Stimulated activated CD4-positive, alpha-beta T cell treated with anti-CD3 and anti-CD28 coated beads, Interleukin-4, amount 100 ng/mL, for 48 hours (primary cell): ENCODE measurements around the gene MYL1.

Experiments
- DNase-seq, 2 donors: peaks; one replicate each; pipeline ENCODE4 v3.0.0-alpha.2; 2020; ENCODE audit warnings: low read depth in 2 of 2

Gene MYL1

DNA sequence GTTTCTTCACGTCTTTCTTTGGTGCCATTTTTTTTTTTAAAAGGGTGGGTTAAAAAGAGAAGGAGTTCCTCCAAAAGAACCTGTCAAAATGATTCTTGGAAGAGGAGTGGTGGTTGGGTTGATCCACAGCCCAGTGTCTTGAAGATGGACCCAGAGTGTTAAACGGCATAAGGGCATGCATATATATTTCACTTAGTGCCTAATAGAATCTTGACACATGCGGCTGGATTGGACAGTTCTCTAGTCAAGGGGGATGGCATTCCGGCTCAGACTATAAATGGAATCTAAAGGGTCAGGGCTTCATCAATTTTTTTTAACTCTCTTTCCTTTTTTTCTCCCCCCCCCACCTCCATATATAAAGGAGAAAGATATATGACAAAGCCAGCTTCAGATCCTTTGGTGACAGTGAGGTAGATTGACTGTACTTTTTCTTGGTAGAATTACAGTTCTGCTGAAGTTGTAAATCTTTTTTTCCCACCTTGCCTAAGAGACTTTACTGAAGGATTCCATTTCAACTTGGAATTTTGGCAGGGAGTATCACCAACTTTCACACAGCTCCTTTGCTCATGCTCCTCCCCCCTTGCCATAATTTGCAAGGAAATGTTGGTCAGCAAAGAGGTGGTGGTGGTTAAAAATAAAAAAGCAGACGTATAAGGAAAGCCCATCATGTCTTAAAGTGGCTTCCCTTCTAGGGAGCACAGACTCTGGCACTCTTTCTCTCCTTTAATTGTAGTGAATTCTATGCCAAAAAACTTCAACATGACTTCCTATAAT is at the start of gene MYL1:
Gene MYL1, minus strand, starts transcription at position 160 of the 774 bp plus-strand sequence. Its CDS starts 132 bp downstream, at position 28.
- DNase-seq, result no peak

- no peak for DNase-seq
Measured at GRCh38 chr2:210363876-210364275, 48.9 kb upstream of the MYL1 start.

GRCh38 chr2:210363261-210363660 is 48.3 kb upstream of the MYL1 start:
- no peak for DNase-seq

GRCh38 chr2:210360412-210360811 is 45.4 kb upstream of the MYL1 start:
- DNase-seq, result no peak

DNA sequence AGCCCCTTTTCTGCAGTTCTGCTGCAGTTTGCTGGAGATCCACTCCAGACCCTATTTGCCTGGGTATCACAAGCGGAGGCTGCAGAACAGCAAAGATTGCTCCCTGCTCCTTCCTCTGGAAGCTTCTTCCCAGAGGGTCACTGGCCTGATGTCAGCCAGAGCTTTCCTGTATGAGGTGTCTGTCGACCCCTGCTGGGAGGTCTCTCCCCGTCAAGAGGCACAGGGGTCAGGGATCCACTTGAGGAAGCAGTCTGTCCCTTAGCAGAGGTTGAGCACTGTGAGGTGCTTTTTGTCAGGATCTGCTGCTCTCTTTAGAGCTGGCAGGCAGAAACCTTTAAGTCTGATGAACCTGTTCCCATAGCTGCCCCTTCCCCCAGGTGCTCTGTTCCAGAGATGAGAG is 42.0 kb upstream of the MYL1 start:
- no peak for DNase-seq

GRCh38 chr2:210337159-210337558 is 22.2 kb upstream of the MYL1 start:
- DNase-seq, result no peak

GRCh38 chr2:210324906-210325305 is 9.9 kb upstream of the MYL1 start:
- DNase-seq, result no peak

GRCh38 chr2:210324458-210324857 is 9.5 kb upstream of the MYL1 start:
- no peak for DNase-seq

DNA sequence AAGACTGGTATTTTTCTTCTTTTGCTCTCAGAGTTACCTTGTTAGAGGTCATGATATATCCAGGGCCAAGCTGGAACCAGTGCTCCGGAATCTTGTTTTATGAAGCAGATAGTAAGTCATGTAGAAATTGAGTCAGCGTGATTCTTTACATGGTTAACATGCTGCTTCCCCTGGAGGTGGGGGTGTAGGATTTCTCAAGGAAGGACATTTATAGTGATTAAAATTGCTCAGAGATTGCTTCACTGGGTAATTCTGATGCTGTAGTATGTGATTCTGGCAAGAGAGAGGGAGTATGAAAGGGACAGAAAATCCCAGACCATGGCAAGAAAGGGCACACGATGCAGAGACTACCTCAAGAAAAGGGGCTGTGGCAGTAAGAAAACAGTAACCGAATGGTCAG is 8.0 kb upstream of the MYL1 start:
- DNase-seq, result no peak

DNA sequence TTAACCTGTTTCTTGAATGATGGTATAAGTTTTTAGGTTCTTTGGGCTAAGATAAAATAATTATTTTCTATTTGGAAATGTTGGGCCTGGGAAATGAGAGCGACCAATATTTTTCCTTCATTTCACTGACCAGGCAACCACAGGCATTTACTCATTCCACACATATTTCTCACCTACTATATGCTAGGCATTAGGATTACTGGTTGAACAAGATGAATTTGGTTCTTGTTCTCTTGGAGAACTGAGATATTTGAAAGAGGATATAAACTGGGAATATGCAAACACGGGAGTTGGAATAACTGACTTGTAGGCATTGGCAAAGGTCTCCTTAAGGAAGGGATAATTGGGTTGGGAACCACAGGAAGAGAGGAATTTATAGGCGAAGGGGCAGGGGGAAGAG is 3.9 kb upstream of the MYL1 start:
- DNase-seq, result no peak

DNA sequence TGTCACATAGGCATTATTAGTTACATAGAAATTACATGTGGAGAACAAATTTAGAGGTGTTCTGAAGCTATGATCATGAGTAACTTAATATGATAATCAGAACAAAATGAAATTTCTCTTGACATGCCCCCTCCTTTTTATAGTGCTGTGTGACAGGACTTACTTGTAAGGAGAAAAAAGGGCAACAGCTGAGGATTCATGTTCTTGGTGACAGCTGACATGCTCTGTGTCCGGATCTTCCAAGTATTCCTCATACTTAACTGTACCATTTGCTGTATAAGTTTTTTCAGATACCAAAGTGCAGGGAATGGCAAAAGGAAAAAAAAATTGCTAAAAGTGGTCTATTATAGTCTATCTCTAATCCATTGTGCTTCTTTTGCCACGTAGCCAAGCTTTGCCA is 3.5 kb upstream of the MYL1 start:
- DNase-seq, result no peak

GRCh38 chr2:210310550-210310949 is 4.4 kb downstream of the MYL1 start:
- no peak for DNase-seq

GRCh38 chr2:210309548-210310233 is 5.3 kb downstream of the MYL1 start:
- DNase-seq, result no peak

DNA sequence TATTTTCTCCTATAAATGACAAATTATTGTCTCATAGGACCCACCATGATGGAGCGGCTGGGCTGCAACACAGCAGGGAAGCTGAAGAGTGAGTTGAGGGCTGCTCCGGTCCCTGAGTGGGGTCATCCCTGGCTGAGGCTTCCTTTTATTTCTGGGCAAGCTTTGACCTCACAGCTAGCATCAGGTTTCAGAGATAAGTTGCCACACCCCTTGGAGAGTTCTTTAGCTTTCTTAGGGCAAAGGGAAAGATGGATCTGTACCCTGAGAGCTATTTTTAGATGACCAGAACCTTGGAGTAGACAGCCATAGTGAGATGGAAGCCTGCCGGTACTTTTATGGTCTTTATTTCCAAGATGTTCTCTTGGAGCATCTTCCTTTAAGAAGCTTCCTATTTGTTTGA is 11.5 kb downstream of the MYL1 start:
- no peak for DNase-seq

DNA sequence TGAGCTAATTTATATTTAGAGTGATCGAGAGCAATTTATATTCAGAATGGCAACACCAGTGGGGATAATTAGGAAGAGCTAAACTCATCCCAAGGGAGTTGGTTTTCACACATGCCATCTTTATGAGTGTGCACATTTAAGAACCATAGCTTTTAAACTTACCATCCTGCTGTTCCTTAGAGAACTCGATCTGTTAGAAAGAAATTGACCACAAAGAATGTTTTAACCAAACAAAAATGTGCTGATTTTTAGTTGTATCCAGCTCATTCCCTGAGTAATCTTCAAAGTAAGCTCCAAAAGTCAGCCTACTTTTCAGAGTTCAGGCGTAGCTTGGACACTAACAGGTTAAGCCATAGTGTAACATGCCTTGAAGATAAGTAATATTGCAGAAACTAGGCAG is 12.6 kb downstream of the MYL1 start:
- DNase-seq, result no peak

DNA sequence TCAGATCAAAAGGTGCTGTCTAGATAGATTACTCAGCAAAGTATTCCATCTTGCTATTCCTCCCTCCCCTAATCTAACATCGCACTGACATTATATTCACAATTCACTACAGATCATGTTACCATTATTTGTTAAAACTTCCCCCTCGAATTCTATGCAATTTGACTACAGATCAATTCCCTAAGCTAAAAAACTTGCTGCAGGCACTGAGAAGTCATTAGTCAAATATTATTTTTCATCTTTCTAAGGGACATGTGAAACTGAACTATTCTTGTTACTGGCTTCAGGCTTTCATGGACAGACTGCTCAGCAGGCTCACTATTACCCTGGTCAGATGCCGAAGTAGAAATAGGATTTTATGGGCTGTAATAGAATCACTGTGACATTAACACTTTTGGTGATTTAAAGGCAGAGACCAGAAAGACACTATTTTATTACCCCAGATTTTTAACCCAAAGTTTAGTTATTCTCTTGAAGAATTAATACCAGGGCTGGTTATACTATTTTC is 15.1 kb downstream of the MYL1 start:
- DNase-seq, result no peak

GRCh38 chr2:210288408-210288807 is 26.6 kb downstream of the MYL1 start:
- DNase-seq, result no peak

- no peak for DNase-seq
Measured at GRCh38 chr2:210287301-210287700, 27.7 kb downstream of the MYL1 start.

- DNase-seq, result no peak
Measured at GRCh38 chr2:210286123-210286680, 28.8 kb downstream of the MYL1 start.

- no peak for DNase-seq
Measured at GRCh38 chr2:210277133-210277532, 37.8 kb downstream of the MYL1 start.

DNA sequence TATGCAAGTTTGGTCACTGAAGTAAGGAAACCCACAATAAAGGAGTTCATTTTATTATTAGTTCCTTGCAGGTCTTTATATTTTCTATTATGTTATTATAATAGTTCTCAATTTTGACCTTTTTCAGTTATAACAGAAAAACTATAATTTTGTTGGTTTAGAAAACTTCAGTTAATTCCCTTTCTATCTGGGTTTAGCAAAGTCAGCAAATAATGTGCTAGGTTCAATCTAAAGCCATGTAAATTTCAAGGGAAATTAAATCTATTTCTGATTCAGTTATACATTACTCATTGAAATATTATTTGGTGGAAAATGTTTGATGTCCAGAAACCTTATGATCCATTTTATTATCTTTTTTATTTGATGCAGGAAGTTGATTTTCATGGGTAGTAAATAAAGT is 43.7 kb downstream of the MYL1 start:
- DNase-seq, result no peak

GRCh38 chr2:210269148-210269547 is 45.8 kb downstream of the MYL1 start:
- no peak for DNase-seq

GRCh38 chr2:210268281-210268680 is 46.7 kb downstream of the MYL1 start:
- no peak for DNase-seq
